Measurements from ENCODE around the gene PER1.
"Not testable (repeated sequence)": the region's sequence is repeated elsewhere in the genome, so short reads cannot be mapped to it uniquely, and the experiment has no call there.

PER1 gene

DNA sequence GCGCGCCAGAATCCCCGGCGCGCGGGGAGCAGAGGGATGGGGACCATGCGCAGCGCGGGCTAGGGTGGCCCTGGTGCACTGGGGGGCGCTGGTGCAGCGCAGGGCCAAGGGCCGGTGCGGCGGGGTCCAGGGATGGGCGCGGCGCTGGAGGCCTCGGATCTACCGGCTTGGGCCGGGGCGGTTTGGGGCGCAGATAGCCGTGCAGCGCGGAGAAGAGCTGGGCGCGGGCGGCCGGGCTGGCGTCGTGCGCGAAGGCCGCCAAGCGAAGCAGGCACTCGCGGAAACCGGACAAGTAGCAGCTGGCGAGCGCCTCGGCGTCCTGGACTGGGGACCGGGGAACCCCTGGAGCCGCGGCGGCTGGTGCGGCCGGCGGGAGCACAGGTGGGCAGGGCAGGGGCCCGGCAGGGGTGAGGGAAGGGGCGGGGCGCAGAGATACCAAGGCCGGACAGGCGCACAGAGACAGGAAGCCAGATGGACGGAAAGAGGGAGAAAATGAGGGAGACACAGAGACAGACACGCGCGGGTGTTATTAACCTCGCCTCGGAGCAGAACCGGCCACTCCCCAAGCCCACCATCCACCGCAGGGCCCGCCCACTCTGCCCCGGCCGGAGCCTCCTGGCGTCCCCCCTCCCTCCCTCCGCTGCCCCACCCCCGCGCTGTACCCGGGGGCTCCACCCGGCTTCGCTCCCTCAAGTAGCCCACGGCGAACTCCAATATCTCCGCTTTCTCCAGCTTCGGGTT, 30.4 kb downstream of the PER1 start:
- DNase-seq (ENCODE audit: low spot score) = no peak

DNA sequence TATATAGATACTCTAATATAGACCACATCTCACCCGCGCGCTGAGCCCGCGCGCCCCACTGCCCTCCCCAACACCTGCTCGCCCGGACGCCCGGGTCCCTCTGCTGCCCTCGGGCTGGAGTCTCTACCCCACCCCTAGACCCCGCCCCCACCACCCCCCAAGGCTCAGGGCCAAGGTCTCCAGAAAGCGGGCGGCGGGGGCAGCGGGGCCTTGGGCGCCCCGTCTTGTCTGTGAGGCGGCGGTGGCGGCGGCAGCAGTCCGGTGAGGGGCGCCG, 30.9 kb downstream of the PER1 start:
- no peak for DNase-seq (ENCODE audit: low spot score)

DNA sequence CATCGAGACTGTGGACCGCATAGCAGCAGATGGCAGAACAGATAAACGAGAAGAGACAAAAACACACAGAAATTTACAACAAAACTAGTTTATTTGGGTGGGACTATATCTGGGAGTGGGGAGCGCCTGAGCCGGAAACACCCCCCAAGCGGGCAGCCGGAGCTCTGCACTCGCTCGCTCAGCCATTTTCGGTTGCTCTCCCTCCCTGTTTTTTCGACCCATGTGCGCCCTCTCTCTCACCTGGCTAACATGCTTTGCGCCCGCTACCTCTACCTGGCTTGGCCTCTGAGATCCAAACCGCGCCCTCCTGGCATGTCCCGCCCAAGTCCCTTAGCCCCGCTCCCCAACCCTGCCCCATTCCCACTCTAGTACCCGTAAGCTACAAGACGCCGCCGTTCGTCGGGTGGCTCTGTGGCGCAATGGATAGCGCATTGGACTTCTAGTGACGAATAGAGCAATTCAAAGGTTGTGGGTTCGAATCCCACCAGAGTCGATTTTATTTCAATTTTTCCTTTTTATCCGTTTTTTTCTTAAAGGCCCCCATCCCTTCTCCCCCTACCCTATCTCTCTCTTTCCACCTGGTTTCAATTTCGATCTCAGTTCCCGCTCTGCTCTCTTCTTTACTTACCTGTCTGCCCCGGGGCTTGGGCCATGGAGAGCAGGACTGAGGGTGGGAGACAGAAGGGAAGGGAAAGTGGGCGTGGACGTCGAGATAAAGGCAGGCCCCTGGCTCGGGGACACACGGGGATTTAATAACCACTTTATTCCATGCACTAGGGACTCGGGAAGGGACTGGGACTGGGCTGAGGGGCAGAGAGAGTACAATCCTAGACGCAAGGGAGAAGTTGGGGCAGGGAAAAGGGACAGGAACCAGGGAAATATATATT, 31.4 kb downstream of the PER1 start:
- DNase-seq (ENCODE audit: low spot score) = peak; percentile 86

DNA sequence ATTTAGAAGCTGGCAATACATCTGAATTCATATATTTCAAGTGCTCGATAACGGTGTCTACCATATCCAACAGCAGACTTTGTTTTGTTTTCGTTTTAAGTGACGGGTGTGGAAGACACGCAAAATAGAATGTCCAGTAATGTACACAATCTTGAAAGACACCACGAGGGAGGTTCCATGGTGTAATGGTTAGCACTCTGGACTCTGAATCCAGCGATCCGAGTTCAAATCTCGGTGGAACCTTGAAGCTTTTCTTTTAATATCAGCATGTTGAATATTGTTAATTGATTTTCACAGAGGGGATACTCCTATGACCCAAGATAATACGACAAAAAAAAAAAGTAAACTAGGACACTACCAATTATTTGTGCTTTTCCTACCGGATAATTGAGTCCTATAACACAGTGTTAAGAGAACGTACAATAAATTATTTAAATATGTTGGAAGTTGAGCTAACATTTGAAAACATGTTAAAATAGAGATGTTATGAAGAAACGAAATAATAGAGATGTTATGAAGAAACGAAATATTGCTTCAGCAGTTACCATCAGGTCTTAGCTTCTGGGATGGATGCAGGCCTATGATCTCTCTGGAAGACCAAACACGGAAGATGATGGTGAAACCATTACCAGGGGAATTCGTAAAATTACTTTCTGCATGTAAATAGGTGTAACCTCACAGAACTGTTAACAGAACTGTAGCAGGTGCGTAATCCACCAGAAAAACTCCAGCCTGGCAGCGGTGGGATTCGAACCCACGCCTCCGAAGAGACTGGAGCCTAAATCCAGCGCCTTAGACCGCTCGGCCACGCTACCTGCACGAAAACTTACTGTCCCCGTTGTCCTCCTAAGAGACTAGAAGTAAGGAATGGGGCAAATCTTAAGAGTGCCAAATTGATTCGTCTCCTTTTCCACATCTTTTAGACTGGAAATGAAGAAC, 32.4 kb downstream of the PER1 start:
- peak; percentile 90 for DNase-seq (ENCODE audit: low spot score)

DNA sequence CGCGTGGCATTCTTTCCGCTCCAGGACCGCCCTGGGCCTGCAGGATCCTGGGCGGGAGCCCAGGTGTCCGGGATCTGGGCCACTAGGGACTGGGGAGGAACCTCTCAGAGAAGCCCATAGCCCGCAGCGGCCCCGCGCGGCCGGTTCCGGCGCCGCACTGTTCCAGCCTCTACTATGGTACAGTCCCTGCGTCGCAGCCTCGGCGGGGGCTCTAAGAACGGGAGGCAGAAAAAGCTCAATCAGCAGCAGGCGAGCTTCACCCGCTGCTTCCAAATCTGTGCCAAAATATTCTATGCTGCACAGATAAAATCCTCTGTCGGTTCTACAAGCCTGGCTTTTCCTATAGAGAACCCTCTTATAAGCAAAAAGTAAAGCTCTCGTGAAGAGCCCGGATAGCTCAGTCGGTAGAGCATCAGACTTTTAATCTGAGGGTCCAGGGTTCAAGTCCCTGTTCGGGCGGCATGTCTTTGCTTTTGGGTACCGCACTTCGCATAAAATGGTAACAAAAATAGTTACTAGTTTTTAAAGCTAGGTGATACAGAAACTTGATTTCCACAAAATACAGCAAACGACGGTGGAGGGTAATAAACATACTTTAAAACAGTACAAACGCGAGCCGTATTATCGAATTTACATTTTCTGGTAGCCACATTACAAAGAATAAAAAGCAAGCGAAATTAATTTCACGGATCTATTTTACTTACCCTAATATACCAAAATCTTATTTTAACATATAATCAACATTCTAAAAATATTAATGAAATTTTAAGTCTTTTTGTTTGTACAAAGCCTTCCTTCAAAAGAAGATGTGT, 33.2 kb downstream of the PER1 start:
- DNase-seq (ENCODE audit: low spot score) = peak; percentile 68

DNA sequence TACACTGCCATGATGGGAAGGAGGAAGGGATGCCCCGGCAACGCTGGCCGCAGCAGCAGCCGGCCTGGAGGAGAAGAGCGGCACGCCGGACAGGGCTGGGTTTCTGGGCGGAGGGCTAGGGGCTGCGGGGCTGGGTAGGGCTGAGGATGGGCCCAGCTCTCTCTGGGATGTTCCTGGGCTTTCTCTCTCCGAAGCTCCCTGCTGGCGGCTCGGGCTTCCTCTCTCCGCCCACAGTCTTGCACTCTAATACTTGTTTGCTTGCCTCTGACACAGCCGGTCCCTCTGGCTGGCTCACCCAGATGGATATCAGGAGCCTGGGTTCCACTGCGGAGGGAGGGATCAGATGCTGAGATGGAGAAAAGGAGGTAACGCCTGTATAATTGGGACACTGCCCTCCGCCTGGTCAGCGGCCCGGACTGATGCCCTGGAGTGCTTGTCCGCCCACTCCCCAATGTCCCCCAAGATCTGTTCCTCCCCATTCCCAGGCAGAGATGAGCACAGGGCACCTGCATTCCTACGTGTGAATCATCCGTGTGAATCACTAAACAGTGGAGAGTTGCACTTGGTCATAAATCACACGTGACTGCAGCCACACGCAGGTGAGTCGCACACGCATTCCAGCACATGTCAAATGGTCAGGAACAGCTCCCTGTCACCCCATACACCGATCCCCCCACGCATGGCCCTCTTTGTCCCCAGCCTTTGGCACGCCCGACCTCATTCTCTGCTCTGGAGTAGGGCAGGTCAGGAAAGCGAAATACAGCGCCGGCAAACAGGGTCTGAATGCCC, 34.0 kb downstream of the PER1 start, which contains the start of gene ALOXE3:
Gene ALOXE3 (minus strand): TSS at position 535 of the 789 bp plus-strand sequence. CDS start 524 bp downstream, at position 11.
- no peak for DNase-seq (ENCODE audit: low spot score)

DNA sequence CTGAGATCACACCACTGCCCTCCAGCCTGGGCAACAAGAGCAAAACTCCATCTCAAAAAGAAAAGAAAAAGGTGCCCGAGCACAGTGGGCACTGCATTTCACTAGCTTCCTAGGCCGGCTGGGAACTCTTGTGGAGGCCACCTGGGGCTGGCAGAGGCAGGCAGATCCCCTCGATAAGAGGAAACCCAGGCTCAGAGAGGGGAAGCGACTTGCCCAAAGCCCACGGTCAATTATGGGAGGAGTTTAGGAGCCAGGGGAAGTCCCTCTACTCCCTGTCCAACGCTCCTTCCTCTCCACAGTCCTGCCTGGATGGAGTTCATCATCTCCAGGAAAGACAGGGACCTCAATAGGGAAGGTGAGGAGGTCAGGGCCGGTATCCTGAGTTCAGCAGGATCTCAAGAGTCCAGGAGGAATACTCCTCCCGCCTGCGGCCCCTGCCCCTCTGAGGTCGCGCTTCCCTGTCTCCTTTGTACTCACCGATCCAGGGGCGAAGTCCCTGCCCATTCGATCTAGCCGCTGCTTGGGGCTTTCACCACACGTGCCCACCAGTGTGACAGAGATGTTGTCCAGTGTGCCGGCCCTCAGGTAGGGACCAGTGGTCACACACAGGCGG, 34.7 kb downstream of the PER1 start:
- DNase-seq (ENCODE audit: low spot score) = no peak

DNA sequence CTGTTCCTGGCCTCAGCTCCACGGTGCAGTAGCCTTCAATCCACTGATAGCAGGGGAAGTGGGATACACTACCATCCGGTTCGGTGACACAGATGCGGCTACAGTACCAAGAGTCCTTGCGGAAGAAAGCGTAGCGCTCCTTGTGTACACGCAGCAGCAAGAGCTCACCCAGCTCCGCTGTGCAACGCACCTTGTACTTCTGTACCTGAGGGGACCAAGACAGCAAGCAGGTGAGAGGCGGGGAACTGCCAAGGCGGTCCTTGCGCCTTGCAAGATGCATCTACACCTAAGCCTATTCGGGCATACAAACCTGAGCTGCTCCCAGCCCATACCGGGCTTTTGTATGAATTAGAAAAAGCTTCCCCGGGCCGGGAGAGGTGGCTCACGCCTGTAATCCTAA, 35.4 kb downstream of the PER1 start:
- DNase-seq (ENCODE audit: low spot score) = no peak

DNA sequence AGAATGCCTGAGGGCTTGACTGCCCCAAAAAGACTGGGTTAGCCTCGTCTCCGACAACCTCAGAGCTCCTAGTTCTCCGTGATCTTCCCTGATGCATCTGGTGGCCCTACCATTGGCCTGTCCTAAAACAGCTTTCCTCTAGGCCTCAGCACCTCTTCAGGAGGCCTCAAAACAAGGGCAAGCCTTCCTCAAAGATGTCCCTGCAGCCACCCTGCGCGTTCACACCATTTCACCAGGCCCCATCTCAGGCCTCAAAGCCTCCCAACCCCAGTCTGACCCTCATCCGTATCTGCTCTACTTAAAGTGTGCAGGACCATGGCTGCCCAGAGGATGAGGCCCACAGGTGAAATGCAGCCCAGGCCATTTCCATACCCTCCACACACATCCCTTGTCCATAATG, 41.3 kb downstream of the PER1 start:
- DNase-seq (ENCODE audit: low spot score) = no peak

DNA sequence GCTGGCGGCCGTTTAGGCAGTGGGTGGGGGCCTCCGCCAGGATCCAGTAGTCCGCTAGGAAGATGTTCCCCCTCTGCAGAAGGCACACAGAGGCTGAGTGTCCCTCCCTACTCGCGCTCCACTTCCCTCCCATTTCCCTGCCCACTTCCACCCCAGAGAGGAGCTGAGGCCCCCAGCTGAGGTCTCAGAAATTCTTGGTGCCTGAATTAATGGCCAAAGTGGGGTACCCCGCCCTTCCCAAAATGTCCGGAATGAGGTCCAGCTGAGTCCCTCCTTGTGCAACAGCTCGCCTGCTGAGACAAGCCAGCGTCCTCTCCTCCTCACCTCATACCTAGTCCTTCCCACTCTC, 41.8 kb downstream of the PER1 start:
- no peak for DNase-seq (ENCODE audit: low spot score)

DNA sequence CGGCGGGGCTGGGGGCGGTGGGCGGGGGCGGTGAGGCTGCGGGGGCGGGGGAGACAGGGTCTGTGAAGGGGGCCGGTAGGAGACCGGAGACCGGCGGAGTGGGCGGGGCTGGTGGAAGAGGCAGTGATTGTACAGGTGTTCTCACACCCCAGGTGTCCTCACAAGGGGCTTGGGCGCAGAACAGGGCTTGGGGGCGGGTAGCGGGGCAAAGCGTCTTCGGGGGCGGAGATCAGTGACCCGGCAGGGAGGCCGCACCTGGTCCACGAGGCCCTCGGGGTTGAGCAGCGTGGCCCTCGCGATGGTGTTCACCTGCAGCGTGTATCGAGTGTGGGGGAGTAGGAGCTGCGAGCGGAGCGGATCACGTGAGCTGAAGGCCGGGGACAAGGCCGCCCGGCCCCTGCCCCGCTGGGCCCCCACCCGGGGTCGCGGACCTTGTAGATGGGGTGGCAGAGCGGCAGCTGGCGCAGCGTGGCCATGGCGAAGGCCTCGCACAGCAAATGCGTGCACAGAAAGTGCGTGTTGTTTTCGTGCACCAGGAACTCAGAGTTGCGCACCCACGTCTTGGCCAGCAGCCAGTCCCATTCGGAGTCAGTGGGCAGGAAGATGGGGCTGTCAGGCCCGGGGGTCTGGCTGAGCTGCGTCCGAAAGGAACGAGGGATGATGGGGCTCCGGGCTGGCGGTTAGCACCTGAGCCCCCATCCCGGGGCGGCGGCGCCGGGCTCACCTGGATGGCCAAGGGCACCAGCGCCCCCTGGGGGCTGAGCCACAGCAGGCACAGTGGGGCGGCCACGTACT, 42.3 kb downstream of the PER1 start:
- no peak for DNase-seq (ENCODE audit: low spot score)

DNA sequence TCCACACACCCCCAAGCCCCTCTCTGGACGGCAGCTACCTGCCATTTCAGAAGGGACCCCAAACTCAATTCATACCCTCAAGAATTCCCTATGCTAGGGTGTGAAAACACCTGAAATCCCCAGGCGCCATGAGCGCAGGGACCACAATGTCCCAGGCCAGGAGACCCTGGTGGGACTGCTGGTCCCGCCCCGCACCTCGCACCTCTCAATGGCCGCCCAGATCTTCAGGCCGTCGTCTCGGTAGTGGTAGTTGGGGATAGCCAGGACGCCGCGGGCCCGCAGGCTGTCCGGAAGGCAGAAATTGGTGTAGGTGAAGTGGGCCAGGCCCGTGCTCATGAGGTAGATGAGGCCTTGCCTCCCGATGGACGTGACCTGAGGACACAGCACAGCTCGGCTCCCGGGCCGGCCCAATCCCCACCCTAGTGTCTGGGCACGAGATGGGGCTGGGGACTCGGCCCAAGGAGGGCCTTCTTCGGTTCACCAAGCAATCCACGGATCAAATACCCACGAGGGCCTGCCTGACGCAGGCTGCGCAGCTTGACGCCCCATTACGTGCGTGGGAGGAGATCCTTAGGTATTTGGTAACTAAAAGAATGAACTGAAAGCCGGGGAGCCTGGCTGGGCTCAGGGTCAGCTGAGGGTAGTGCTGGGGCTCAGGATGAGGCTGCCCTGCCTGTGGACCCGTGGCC, 43.1 kb downstream of the PER1 start:
- DNase-seq (ENCODE audit: low spot score) = no peak

DNA sequence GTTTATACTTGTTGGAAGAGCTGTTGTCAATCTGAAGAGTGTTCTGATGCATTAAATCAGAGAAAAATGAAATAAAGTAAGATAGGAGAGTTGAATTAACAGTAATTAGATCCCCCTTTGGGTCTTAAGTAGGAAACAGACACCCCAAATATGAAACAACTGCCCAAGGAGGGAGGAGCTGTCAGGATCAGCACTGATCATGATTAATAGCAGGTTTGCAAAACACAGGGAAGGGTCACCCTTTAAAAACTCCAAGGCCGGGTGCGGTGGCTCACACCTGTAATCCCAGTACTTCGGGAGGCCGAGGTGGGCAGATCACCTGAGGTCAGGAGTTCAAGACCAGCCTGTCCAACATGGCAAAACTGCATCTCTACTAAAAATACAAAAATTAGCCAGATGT, 45.2 kb downstream of the PER1 start:
- not testable (repeated sequence) for DNase-seq (ENCODE audit: low spot score)

DNA sequence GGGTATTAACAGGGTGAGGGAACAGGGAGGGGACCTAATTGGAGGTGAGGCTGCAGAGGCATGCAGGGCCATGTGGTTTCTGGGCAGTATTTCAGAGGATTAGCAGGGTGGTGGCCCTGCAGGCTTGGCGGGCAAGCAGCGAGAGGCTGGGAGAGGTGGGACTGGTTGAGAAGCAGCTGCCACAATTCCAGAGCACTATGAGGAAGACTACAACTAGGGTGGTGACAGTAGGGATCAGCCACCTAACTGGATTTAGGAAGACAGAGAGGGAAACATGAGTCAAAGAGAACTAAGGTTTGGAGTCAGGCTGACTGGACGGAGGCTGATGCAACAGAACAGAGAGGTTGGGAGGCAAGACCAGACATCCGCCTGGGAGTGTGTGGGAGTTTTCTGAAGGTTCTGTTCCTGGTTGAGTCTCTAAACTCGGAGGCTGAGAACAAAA, 46.2 kb downstream of the PER1 start:
- DNase-seq (ENCODE audit: low spot score) = no peak

DNA sequence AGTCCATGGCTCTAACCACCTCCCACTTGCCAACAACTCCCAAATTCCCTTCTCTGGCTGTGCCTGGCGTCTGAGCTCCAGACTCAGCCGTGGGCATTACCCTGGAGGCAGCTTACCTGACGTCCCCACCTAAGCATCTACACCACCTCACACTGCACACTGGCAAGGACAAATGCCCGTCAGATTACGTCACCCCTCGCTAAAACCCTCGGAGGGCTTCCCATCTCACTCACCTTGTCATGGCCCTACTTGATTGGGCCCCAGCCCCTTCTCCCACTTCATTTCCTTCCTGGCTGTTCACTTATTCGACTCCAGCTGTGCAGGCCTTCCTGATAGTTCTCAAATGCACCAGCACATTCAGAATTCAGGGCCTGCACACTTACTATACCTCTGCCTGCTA, 47.3 kb downstream of the PER1 start:
- no peak for DNase-seq (ENCODE audit: low spot score)

DNA sequence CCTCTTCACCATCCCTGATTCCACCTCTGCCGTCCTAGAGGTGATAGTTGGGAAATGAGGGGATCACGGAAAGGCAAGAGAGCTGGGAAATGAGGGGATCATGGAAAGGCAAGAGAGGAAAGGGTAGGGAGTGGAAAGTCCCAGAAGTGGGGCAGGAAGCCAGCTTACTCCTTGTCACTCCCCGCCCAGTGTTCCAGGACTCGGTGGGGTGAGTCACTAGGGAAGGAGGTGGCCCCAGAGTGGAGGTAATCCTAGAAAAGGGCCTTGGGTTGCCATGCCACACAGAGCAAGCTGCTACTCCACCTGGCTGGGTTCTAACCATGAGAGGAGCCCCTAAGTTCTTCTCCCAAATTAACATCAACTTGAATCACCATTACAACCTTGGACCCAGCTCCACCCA, 48.7 kb downstream of the PER1 start:
- DNase-seq (ENCODE audit: low spot score) = no peak

DNA sequence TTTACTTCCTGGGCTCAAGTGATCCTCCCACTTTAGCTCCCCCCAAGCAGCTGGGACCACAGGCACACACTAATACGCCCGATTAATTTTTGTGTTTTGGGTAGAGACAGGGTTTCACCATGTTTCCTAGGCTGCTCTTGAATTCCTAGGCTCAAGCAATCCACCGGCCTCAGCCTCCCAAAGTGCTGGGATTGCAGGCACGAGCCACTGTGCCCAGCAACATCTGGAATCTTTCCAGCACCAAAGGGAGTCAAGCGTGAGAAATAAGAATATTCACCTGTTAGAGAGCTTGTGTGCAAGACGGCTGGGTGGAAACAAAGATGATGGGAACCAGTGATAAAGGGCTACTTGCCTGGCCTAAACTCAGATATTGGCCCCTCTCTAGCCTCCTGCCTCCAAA, 50.5 kb downstream of the PER1 start:
- no peak for DNase-seq (ENCODE audit: low spot score)

DNA sequence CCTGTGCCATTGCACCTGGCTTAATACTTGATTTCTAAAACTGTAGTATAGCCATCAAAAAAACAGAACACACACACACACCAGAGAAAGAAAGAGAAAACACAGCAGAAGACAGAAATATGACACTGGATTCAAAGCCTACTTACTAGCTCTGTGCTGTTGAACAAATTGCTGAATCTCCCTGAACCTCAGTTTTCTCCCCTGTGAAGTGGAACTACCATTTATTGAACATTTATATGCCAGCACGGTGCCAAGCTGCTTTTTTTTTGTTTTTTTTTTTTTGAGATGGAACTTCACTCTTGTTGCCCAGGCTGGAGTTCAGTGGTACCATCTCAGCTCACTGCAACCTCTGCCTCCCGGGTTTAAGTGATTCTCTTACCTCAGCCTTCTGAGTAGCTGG, 51.4 kb downstream of the PER1 start:
- no peak for DNase-seq (ENCODE audit: low spot score)

DNA sequence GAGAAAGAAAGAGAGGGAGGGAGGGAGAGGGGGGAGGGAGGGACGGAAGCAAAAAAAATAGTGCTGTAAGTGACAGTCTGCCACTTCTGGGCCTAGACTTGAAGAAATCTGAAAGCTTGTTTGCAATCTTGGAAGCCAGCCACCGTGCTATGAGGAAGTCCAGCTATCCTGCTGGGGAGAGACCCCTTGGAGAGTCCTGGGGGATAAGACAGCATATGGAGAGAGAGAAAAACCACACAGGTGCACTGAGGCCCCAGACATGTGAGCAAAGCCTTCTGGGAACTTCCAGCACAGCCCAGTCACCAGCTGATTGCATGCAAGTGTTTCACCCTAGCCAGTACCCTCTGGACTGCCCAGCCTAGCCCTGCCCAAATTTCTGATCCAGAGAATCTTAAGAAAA, 52.1 kb downstream of the PER1 start:
- DNase-seq (ENCODE audit: low spot score) = no peak

All from COLO829 (cell line).